Measurements from ENCODE around the gene DDX50.

- no peak for TF ChIP-seq POLR2A (IDR thresholded peaks at IDR 0.05)
- no peak for TF ChIP-seq CTCF (IDR thresholded peaks at IDR 0.05)
Observed at GRCh38 chr10:68895041-68895440, 6.1 kb upstream of the DDX50 start.

Measured in heart left ventricle (tissue), 13 donors.